Ovary (tissue), 9 donors: Measurements from ENCODE around the gene ZDHHC19. TPM values are rescaled to one million over a fixed set of nuclear protein-coding genes. Genes with fewer than 3 reads are reported as not detected.

ENCODE experiments used
- DNase-seq, 5 donors: peaks; one replicate each; pipeline ENCODE4 v3.0.0-alpha.2; 2019 to 2020
- H3K27ac ChIP-seq, 2 donors: fragments of 200-600 bp; one replicate each; pipeline versions ENCODE4 v1.5.1 to v1.8.0; 2019 to 2022
- H3K27me3 ChIP-seq: fragments of 200-600 bp; one replicate; pipeline ENCODE4 v1.8.0; 2022
- H3K36me3 ChIP-seq: fragments of 200-600 bp; sonication (generic); one replicate; pipeline ENCODE4 v1.5.1; 2019
- H3K4me1 ChIP-seq: one replicate; pipeline ENCODE4 v1.8.1; 2013; ENCODE audit warnings: mild to moderate bottlenecking, moderate library complexity; ENCODE audit not compliant: insufficient read depth
- H3K4me3 ChIP-seq: fragments of 200-600 bp; sonication (generic); one replicate; pipeline ENCODE4 v1.5.1; 2017
- H3K9me3 ChIP-seq, 2 donors: fragments of 200-600 bp in 1 of 2; sonication (generic) in 1 of 2; one replicate each; pipeline versions ENCODE4 v1.5.1 to v1.8.1; 2013 to 2019; ENCODE audit warnings: mild to moderate bottlenecking in 1 of 2, moderate library complexity in 1 of 2
- EP300 ChIP-seq: sonication (generic); formaldehyde crosslinking; IDR thresholded peaks from one replicate; pipeline ENCODE4 v1.6.1; 2017; ENCODE audit warnings: antibody characterized with exemption
- POLR2A ChIP-seq: fragments of 450-650 bp; IDR thresholded peaks from one replicate; pipeline ENCODE4 v1.6.1; 2017; ENCODE audit warnings: antibody characterized with exemption, mild to moderate bottlenecking, moderate library complexity
- WGBS, 3 donors: extraction: QIAGEN DNeasy Blood & Tissue Kit in 1 of 3; methylation state at CpG; one replicate each; pipeline versions ENCODE4 v1.1.5 to v1.1.7; 2013 to 2017; 5-methylcytosine and 5-hydroxymethylcytosine counted together
- intact Hi-C, 4 donors: fragments of 100-400 bp; cut with DNase I; formaldehyde crosslinking; loops; one replicate each; pipeline versions ENCODE4 v1.11.0 to v1.15.1; 2022 to 2023
- polyA plus RNA-seq, 2 donors: library from polyadenylated mRNA; stranded (reverse); fragments of 200-250 nt in 1 of 2; fragments of 350-450 nt in 1 of 2; fragmentation: Illumina TruSeq in 1 of 2; extraction: RNeasy Lipid Tissue Mini Kit (QIAGEN cat#74804) in 1 of 2; gene quantifications; one replicate each; pipeline ENCODE4 v1.2.3, GENCODE V29; 2013 to 2014
- total RNA-seq, 7 donors: library from RNA; depleted of rRNA in 2 of 7; stranded (reverse); fragments of >200 nt in 2 of 7; fragmentation: NEBNext Ultra II Directional in 3 of 7; extraction: Animal tissue kit (Norgen Biotek cat#: 25700) in 3 of 7; gene quantifications; one replicate each; pipeline versions ENCODE4 v1.1.0 to v1.2.4, GENCODE V29; 2016 to 2023
- TF ChIP-seq, protein P1 (sequence below), 3 donors: fragments of 450-650 bp in 2 of 3; fragments of 200-600 bp in 1 of 3; IDR thresholded peaks; one replicate each; pipeline versions ENCODE4 v1.5.1 to v1.8.0; 2016 to 2022; ENCODE audit warnings: antibody characterized with exemption in 3 of 3, mild to moderate bottlenecking in 1 of 3
- donor health status: DM: no; HTN: no; CAD: no; lungs with moderate emphysema.
- donor health status: DM: no; HTN: no; CAD: no.
- donor health status: Bipolar disorder and iron deficiency.
- donor health status: DM: yes; HTN: yes; CAD: no.
- donor health status: DM: no; HTN: no; CAD: no.
- donor health status: DM: yes; HTN: yes; CAD: no.

The ZDHHC19 gene
- total and polyA plus RNA-seq, 9 donors, result 0.24 to 9.3 (median 4.5) TPM

DNA sequence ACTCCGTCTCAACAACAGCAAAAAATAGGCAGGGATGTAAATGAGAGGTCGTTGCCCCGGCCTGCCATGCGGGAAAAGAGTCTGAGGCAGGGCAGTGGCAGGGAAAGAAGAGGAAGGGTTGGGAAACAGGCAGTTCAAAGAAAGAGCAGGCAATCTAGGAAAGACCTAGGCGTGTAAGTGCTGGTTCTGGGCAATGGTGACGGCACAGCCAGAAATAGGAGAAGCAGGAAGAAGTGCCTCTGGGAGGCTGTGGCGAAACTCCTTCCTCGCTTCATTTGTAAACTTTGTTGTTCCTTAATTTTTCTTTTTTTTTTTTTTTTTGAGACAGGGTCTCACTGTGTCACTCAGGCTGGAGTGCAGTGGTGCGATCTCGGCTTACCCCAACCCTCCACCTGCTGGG, 9.4 kb upstream of the ZDHHC19 start:
- WGBS, 3 donors, result 96 to 98% (median 97%) methylated on average over 10 of the region's 10 CpGs
- no peak overlapping the region for H3K4me3 ChIP-seq
- H3K27ac ChIP-seq, result peak overlapping the region in 1 of 2 donors; percentile 83
- H3K27me3 ChIP-seq, result no peaks in the 10 kb centered on the region
- DNase-seq, result no peak
- TF ChIP-seq, protein P1, sequence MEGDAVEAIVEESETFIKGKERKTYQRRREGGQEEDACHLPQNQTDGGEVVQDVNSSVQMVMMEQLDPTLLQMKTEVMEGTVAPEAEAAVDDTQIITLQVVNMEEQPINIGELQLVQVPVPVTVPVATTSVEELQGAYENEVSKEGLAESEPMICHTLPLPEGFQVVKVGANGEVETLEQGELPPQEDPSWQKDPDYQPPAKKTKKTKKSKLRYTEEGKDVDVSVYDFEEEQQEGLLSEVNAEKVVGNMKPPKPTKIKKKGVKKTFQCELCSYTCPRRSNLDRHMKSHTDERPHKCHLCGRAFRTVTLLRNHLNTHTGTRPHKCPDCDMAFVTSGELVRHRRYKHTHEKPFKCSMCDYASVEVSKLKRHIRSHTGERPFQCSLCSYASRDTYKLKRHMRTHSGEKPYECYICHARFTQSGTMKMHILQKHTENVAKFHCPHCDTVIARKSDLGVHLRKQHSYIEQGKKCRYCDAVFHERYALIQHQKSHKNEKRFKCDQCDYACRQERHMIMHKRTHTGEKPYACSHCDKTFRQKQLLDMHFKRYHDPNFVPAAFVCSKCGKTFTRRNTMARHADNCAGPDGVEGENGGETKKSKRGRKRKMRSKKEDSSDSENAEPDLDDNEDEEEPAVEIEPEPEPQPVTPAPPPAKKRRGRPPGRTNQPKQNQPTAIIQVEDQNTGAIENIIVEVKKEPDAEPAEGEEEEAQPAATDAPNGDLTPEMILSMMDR (IDR thresholded peaks at IDR 0.05), result no peak
- TF ChIP-seq EP300 (no peak), POLR2A (no peak)
- no peaks in the 10 kb centered on the region for H3K9me3 ChIP-seq
- H3K4me1 ChIP-seq, result peaks cover 3% of the 10 kb centered on the region
- no peaks in the 10 kb centered on the region for H3K36me3 ChIP-seq
- intact Hi-C loops, result no loop called here

- peak in 4 of 5 donors; percentile 43 to 59 (median 48) for DNase-seq
- Histone ChIP-seq H3K9me3 (no peaks in the 10 kb centered on the region), H3K4me1 (peaks cover 3% of the 10 kb centered on the region), H3K27me3 (no peaks in the 10 kb centered on the region), H3K27ac (peak overlapping the region in 1 of 2 donors; percentile 83), H3K4me3 (no peak overlapping the region), H3K36me3 (no peaks in the 10 kb centered on the region)
- intact Hi-C loops, result no loop called here
- 63 to 81% (median 71%) methylated on average over 19 of the region's 19 CpGs for WGBS, 3 donors
- TF ChIP-seq EP300, result no peak
- TF ChIP-seq POLR2A, result no peak
- TF ChIP-seq, protein P1 (IDR thresholded peaks at IDR 0.05), result no peak
These were observed 8.7 kb upstream of the ZDHHC19 start for GRCh38 chr3:196219970-196220311.

GRCh38 chr3:196219194-196219969, 8.2 kb upstream of the ZDHHC19 start:
- 2 to 9% (median 4%) methylated on average over 19 of the region's 19 CpGs for WGBS, 3 donors
- peak overlapping the region; percentile 14 for H3K4me3 ChIP-seq
- intact Hi-C loops, result no loop called here
- H3K9me3 ChIP-seq, result no peaks in the 10 kb centered on the region
- H3K27me3 ChIP-seq, result no peaks in the 10 kb centered on the region
- peak; percentile 77 to 86 (median 80) for DNase-seq
- no peaks in the 10 kb centered on the region for H3K36me3 ChIP-seq
- TF ChIP-seq POLR2A, result peak; percentile 24
- no peak for TF ChIP-seq EP300
- peaks cover 3% of the 10 kb centered on the region for H3K4me1 ChIP-seq
- H3K27ac ChIP-seq, result peak overlapping the region in 1 of 2 donors; percentile 83

DNA sequence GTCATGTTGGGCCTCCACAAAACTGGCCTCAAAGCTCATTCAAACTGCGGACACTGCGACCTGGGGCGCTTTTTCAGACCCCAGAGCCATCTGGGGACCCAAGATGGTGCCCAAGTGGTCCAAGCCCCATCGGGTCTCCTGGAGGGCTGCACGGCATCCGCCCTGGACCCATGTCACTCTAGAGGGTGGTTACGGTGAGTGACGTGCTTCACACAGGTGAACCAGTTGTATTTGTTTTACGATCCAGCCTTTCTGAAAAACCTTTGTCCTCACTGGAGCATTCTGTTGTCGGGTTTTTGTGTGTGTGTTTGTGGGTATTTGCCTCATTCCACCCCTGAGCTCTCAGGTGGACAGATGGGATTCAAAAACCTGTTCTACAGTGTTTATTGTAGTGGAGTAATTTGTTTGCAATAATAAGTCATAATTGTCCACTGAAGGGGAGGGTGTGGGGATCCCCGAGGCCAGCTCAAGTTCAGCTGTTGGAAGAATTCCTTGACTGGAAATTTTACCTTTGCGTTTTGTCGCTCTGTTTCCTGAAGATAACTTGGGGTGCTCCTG, 7.0 kb upstream of the ZDHHC19 start:
- intact Hi-C loops, result no loop called here
- Histone ChIP-seq H3K9me3 (no peaks in the 10 kb centered on the region), H3K36me3 (no peaks in the 10 kb centered on the region), H3K27ac (peak overlapping the region in 1 of 2 donors; percentile 83), H3K4me1 (peaks cover 5% of the 10 kb centered on the region), H3K4me3 (no peak overlapping the region), H3K27me3 (no peaks in the 10 kb centered on the region)
- no peak for DNase-seq
- TF ChIP-seq POLR2A (no peak), EP300 (no peak)
- TF ChIP-seq, protein P1 (IDR thresholded peaks at IDR 0.05), result no peak
- 84 to 95% (median 93%) methylated on average over 13 of the region's 13 CpGs for WGBS, 3 donors
